GM18502 (cell line): Measurements from ENCODE around the gene SPECC1.
"Not testable (repeated sequence)": the region's sequence is repeated elsewhere in the genome, so short reads cannot be mapped to it uniquely, and the experiment has no call there.

Experiments used
- ATAC-seq: cut with Tn5 transposase; IDR thresholded peaks from one replicate; pipeline ENCODE4 v1.9.1; 2021; ENCODE audit warnings: mild to moderate bottlenecking; ENCODE audit not compliant: unreplicated experiment, poor library complexity

Gene SPECC1

DNA sequence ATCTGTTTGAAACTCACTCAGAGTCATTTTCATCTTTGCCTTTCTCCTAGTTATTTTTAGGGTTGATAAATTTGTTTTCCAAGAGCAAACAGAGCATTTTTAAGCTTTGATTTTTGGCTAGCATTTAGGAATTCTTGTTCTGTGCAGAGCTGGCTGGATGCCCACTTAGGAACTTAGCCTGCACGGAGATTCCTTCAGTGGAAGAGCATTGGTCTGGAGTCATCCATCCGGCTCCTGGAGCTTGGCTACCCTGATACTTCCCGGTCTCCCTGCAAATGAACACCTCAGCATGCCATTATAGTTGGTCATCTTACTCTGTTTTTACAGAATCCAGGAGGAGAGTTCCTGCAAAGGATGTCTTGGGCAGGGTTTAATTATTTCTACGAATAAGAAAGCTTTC is 57.1 kb downstream of the SPECC1 start:
- no peak for ATAC-seq

DNA sequence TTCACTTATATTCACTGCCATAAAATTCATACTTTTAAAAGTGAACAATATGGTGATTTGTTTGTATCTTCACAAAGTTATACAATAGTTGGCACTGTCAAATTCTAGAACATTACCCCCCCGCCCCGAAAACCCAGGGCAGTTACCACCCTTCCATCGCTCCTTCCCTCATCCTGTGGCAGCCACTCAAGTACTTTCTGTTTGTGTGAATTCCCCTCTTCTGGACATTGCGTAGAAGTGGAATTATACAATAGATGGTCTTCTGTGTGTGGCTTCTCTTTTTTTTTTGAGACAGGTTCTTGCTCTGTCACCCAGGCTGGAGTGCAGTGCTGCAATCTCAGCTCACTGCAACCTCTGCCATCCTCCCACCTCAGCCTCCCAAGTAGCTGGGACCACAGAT is 58.6 kb downstream of the SPECC1 start:
- no peak for ATAC-seq

DNA sequence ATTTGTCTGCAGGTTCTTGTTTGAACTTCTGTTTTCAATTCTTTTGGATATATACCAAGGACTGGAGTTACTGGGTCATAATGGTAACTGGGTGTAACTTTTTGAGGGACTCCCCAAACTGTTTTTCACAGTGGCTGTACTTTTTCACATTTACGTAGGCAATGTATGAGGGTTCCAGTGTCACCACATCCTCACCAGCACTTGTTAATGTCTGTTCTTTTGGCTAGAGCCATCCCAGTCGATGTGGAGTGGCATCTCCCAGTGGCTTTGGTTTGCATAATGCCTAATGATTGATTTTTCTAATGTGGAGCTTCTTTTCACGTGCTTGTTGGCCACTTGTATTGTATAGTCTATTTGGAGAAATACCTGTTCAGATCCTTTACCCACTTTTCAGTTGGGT is 59.3 kb downstream of the SPECC1 start:
- no peak for ATAC-seq

DNA sequence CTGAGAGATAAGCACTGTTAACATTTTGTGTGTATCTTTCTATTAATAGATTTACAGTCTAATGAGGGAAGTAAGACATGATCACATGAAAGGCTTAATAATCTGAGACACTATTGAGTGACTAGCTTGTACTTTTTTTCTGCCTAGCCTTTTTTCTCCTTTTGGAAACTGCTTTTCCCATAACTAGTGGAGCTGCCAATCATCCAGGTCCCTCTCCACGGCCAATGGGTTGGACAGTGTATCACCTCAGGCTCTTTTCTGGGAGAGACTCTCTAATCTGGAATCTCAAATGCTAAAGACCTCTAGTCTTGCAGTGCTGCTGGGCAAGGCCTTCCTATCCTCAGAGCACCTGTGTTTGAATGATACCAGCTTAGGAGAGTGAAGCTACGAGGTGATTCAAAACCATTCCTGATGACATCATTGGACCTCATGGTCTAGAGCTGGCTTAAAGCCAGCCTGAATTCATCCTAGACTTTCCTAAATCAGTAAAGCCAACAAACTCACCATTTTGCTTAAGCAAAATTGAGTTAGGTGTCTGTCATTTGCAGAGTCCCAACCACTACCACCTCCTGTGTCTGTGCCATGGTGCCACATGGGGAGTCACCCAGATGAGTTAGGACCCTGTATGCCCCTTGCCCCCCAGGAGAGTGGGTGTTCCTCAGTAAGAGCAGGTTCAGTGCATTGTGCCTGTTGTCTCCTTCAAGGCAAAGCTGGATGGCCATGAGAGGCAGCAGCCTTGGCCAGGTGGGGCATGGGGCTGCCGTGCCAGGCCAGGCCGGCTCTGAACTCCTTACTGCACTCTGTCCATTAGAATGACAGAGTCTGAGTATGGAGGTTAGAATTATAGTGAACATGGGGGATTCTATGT is 62.9 kb downstream of the SPECC1 start:
- ATAC-seq = no peak

DNA sequence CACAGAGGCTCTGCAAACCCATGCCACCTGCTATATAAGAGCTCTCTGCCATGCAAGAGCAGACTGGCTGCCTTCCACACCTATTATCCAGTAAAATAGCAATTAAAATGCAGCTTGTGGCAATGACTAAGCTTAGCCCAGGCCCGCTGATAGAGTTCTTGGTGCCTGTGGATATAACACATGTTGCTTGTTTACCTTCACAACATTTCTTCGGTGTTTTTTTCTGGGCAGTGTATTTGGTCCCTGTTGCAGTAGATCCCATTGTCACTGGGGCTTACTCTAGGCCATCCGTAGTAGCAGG is 63.5 kb downstream of the SPECC1 start:
- ATAC-seq = no peak

DNA sequence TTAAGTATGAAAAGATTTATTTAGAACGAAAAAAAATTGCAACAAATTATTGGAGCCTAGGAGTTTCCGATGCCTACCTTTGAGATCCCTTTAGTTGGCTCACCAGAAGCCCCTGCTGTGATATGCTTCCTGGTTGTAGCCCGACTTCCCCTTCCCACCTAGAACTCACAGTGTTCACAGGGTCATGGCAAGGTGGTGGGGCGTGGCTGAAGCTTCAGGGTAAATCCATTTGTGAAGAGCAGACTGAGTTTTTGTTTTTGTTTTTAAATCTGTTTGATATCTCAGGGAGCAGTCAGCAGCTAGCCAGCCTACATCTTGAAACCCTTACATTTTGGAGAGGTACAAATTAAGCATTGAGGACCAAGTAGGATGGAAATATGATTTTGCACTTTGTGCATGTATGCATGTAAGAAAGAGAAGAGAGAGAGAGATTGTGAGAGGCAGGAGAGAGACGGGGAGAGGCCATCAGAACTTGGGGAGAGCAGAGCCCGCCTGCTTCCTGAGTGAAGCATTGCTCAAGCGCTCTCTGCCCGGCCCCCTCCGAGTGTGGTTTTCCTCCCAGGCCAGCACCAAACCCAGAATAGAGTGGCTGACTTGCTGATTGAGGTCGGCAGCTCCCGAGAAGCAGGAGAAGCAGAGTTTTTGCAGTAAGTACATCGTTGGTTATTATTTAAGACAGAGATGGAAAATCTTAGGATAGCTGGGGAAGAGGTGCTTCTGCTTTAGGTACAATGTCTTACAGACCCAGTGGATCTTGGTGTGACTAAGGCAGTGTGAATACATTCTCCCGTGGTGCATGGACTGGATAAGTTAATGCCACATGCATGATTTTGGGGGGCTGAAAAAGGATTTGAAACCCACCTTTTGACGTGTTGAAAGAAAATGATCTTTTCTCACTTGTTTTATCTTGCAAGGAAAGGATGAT is 64.2 kb downstream of the SPECC1 start:
- ATAC-seq = no peak

DNA sequence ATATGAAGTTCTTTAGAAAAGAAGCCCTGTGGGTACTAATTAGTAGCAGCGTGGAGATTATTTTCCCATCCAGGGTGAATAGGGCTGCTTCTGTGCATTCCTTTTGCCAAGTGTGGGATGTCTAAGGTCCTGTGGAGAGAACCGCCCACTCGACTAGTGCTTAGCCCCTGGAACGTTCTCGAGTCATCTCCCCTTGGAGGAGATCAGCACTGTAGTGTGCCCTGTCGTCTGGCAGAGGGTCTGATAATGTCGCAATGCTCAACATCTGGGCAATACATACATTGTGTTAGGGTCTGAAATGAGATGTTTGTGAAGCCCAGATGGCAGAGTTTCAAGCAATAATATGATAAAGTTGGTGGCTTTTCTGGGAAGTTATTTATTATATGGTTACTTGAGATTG is 64.8 kb downstream of the SPECC1 start:
- ATAC-seq = no peak

DNA sequence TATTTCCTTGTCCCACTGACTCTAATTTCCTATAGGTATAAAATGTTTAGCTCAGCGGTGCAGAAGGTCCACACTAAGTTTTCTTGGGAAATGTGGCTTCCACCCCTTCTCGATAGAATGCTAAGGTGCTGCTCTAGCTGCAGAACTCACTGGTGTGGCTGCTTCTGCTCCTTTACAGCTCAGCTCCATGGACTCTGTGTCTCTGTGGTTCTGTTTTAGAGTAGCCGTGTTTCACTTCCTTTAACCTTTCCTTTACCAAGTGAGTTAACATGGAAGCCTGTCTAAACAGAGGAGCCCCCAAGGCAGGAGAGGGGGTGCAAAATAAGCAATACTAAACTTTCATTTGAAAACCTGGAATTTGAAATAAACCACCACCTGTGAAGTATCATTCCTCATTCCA is 65.3 kb downstream of the SPECC1 start:
- no peak for ATAC-seq

DNA sequence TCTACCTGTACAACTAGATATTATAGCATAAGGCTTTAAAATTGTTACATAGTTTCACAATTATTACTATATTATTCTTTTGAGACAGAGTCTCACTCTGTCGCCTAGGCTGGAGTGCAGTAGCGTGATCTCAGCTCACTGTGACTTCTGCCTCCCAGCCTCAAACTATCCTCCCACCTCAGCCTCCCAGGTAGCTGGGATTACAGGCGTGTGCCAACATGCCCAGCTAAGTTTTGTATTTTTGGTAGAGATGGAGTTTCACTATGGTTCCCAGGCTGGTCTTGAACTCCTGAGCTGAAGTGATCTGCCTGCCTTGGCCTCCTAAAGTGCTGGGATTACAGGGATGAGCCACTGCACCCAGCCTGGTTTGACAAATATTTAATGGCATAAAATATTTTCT is 67.0 kb downstream of the SPECC1 start:
- not testable (repeated sequence) for ATAC-seq

DNA sequence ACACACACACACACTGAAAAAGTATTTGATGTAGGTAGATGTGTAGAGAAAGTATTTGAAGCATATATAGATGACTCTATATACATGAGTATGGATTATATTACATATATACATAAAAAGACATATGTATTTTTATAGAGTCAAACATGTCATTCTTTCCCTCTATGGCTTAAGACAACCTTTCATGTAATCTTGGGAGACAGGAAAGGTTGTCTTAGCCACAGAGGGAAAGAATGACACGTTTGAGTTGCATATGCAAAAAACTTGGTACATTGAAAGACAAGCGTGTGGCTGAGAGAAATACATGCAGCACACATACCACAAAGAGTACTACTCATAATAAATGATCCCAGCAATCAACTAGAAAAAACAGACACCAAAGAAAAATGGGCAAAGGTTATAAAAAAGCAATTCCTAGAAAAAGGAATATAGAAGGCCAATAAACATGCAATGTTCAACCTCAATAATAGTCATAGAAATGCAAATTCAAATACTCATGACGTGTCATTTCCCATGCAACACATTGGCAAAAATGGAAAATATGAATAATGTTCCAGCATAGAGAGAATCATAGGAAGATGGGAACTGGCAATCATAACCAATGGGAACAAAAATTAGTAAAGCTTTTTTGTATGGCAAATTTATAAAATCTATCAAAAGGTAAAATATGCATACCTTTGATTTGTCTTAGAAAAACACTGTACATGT is 69.0 kb downstream of the SPECC1 start:
- ATAC-seq = no peak

DNA sequence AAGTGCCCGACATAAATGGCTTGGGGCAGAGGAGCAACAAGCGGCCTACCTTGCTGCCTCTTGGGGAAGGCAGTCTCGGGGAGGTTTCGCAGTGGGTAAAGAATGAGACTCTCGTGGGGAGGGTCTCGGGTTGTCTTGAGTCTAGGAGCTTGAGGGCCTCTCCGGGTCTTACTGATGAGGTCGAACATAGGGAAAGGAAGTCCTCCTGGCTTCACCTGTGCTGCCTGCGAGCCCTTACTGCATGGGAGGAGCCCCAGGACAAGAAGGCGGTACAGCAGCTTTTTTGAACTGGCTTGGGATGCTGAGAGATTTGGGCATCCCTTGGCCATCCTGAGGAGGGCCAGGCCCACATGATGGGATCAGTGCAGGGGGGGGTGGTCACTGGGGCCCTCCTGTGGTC is 71.4 kb downstream of the SPECC1 start:
- ATAC-seq = no peak

DNA sequence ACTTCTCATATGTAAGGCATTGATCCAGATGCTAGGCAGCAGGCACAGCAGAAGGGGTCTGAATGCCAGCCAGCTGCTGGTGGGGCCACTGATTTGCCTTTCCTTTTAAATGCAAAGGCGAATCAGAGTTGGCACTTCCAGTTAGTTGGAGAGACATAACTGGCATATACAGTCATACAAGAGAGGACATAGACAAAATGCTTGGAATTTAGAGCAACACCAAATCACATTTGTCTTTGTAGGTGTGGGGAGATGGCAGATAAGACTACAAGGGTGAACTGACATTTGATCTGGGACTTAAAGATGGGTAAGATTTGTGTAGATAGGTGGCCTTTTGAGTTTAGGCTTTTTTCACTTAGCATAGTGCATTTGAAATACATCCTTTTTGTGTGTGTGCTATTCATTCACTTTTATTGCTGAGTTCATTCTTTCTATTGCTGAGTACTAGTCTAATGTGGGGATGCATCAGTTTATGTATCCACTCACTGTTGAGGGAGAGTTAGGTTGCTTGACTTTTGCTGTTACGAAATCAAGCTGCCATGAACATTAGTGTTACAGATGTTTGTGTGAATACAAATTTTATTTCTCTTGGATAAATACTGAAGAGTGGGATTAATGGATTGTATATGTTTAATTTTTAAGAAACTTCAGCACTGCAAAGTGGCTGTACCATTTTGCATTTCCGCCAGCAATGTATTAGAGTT is 74.1 kb downstream of the SPECC1 start:
- no peak for ATAC-seq

DNA sequence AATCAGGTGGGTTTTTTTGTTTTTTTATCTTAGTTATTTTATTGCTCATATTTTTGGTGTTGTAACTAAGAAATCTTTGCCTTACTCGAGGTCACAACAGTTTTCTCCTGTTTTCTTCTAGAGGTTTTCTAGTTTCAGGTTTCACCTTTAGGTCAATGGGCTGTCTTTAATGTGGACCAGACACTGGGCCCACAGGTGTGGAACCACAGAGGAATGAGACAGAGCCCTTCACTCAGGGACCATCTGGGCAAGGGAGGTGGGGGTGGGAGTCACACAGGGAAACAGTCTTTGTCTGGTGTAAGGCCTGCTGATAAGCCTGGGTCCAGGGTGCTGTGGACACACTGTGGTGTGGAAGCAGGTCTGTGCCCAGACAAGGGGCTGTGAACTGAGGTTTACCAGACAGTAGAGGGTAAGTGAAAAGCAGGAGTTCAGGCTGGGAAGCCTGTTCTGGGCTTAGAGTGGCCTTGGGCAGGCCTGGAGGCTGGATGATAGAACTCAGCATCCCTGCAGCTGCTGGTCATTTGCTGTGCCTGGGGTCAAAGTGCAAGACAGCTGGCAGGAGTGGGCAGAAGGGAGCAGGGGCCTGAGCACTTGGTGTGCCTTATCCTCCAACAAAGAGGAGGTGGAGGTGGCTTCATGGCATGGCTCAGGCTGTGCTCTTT is 75.6 kb downstream of the SPECC1 start:
- ATAC-seq = no peak

DNA sequence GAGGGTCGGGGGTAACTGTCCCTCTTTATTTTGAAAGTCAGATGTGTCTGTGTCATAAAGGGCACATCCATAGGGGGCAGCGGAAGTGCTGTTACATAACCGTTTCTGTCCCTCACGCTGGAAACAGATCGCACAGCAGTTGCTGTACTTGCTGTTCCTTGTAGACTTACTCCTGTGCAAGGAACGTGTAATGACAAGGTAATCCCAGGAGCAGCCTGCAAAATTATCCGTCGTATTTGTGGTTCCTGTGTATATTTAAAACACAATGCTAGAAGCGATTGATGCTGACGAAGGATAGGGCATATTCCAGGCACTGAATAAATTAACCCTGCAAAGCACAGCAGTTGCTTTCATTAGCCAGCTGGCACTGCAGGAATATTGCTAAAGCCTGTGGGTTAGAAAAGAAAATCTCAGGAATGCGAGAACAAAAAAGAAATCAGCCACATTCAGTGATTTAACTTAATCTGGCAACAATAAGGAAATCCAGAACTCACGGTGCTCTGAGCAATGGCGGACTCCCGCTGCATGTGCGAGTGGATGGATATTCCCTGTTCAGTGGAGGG is 76.2 kb downstream of the SPECC1 start:
- ATAC-seq = no peak

DNA sequence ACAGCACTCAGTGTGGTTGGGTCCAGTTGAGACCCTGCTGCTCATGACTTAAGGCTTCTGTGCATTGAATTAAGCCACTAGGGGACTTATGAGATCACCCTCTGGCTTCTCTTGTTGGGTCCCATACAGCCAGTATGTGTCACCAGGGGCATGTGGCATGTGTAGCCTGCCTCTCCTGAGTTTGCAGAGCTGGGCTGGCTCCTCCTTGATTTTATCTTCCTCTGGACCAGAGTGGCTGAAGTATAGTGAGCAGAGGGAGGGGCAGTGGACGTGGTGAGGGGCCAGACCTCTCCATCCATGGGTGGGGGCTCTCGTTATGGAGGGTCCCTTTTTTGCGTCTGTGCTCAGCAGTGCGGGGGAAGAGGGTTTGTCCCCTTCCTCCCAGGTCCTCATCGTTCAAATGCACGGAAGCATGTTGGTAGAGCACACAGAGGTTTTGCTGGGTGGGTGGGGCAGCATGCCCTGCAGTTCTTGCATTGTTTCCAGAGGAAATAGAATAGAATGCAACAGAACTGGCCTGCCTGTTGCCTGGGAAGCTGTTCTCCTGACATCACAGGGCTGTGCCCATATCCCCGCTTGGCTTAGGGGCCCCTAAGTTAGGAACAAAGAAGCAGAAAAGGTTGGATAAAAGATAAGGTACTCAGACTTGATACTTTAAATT is 77.4 kb downstream of the SPECC1 start:
- ATAC-seq = no peak

DNA sequence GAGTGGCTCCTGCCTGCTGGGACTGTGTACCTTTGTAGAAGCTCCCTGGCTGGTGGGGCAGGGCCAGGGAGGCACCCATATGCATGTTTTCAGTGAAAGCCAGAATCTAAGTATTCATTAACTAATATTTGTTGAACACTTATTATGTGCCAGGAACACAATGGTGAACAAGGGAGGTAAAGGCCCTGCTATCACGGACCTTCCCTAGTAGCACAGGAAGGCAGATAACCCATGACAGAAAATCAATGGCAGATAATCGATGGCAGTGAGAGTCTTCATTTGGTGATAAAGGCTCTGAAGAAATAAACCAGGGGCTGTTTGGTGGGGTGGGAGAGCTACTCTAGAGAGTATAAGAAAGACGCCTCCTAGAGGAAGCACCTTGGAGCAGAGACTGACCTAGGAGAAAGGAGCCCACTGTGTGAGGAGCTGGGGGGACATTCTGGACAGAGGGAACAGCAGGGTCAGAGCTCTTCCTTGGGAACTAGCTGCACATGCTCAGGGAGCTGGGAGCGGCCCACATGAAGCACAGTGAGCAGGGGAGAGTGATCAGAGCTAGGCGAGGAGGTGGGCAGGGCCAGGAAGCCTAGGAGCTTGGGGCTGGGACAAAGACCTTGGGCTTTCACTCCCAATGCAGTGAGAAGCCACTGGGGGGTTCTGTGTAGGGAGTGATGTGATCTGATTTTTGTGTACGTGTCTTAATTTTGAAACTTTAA is 78.5 kb downstream of the SPECC1 start:
- no peak for ATAC-seq

DNA sequence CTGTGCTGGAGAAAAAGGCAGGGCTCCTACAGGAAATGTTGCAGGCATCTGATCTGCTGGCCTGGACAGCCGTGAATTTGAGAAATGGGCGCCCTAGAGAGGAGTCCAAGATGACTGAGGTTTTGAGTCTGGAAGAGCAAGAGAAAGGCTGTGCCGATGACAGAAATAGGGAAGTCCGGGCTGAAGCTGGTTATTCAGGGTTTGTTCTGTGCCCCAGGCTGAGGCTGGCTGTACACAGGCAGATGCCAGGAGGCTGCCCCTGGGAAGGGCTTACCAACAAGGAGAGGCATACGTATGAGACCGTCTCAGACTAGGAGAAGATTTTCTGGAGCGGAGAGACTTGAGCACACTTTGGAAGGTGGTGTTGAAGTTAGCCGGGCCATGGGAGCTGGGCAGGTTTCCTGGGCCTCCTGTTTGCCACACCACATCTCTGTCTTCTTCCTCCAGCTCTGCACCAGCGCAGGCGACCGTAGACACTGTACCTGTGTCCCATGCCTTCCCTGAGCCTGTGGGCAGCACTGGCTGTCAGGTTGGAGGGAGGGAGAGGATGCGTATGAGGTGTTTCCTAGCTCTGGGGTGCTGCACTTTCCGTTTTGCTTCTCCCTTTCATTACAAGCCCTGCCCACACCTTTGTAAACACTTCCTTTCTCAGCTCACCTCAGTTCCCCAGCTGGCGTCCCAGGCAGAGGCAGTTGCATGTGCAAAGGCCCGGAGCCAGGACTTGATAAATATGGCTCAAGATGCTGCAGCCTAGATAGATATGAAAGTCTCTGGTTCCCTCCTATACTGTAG is 80.8 kb downstream of the SPECC1 start:
- ATAC-seq = no peak
